ENCODE measurements around the gene LINC00305.

LINC00305 gene

DNA sequence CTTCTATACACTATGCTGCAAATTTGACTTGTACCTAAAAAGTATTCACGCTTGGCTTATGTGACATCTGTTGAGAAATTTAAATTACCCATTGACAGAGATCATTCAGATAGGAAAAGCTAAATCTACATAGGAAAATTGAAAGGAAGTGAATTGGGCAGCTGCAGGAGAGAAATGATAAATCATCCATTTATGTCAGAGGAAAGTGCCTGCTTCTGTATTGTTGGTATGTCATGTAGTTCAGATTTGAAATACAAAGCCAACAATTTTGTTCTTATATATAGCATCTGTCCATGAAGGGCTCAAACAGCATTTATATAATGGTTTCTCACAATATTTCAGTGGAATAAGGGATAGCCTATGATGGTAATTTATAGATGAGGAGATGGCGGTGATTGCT lies 17.6 kb downstream of the LINC00305 start:
- POLR2A ChIA-PET, result no interaction called here
- no peak overlapping the region for H3K4me3 ChIP-seq (ENCODE audit: low read depth, low read length)
- DNase-seq (ENCODE audit: low read depth, low spot score), result no peak
- TF ChIP-seq, protein P1, sequence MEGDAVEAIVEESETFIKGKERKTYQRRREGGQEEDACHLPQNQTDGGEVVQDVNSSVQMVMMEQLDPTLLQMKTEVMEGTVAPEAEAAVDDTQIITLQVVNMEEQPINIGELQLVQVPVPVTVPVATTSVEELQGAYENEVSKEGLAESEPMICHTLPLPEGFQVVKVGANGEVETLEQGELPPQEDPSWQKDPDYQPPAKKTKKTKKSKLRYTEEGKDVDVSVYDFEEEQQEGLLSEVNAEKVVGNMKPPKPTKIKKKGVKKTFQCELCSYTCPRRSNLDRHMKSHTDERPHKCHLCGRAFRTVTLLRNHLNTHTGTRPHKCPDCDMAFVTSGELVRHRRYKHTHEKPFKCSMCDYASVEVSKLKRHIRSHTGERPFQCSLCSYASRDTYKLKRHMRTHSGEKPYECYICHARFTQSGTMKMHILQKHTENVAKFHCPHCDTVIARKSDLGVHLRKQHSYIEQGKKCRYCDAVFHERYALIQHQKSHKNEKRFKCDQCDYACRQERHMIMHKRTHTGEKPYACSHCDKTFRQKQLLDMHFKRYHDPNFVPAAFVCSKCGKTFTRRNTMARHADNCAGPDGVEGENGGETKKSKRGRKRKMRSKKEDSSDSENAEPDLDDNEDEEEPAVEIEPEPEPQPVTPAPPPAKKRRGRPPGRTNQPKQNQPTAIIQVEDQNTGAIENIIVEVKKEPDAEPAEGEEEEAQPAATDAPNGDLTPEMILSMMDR (IDR thresholded peaks at IDR 0.05; ENCODE audit: insufficient read depth, low read length, missing control alignments), result no peak
- CTCF ChIA-PET, result no interaction called here

- no peak overlapping the region for H3K4me3 ChIP-seq (ENCODE audit: low read depth, low read length)
- TF ChIP-seq, protein P1 (IDR thresholded peaks at IDR 0.05; ENCODE audit: insufficient read depth, low read length, missing control alignments), result no peak
- ChIA-PET POLR2A (no interaction called here), CTCF (no interaction called here)
- no peak for DNase-seq (ENCODE audit: low read depth, low spot score)
Observed at GRCh38 chr18:64127172-64127571, 21.7 kb downstream of the LINC00305 start.

- TF ChIP-seq, protein P1 (IDR thresholded peaks at IDR 0.05; ENCODE audit: insufficient read depth, low read length, missing control alignments), result no peak
- CTCF ChIA-PET, result no interaction called here
- POLR2A ChIA-PET, result no interaction called here
- DNase-seq (ENCODE audit: low read depth, low spot score), result no peak
- no peak overlapping the region for H3K4me3 ChIP-seq (ENCODE audit: low read depth, low read length)
Observed at GRCh38 chr18:64119916-64120315, 29.0 kb downstream of the LINC00305 start.

GRCh38 chr18:64118406-64118805 lies 30.5 kb downstream of the LINC00305 start:
- TF ChIP-seq, protein P1 (IDR thresholded peaks at IDR 0.05; ENCODE audit: insufficient read depth, low read length, missing control alignments), result no peak
- no peak for DNase-seq (ENCODE audit: low read depth, low spot score)
- ChIA-PET POLR2A (no interaction called here), CTCF (no interaction called here)
- no peak overlapping the region for H3K4me3 ChIP-seq (ENCODE audit: low read depth, low read length)

DNA sequence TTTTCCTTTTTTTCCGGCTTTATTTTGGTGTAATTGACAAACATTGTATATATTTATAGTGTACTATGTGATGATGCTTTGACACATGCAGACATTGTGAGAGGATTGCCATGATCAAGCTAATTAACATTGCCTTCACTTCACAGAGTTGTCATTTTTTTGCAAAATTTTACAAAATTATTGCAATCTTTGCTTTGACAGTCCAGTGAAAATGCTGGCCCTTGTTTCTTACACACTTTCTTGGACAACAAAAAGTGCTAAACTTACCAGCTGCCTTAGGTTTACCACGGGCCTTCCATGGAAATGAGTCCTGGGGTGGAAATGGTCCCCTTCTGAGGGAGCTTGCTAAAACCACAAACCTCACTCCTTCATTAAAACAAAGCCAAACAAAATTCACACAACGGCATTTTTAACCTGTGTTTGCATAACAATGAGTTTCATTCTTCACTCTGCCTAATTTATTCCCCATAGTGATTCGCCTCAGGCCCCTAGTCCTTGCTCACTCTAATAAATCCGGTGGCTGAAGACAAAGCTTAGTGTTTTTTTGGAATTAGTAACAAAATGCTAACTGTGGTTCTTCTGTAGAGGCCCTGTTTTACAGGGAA lies 32.2 kb downstream of the LINC00305 start:
- DNase-seq (ENCODE audit: low read depth, low spot score), result no peak
- POLR2A ChIA-PET, result no interaction called here
- TF ChIP-seq, protein P1 (IDR thresholded peaks at IDR 0.05; ENCODE audit: insufficient read depth, low read length, missing control alignments), result no peak
- H3K4me3 ChIP-seq (ENCODE audit: low read depth, low read length), result no peak overlapping the region
- CTCF ChIA-PET, result no interaction called here

DNA sequence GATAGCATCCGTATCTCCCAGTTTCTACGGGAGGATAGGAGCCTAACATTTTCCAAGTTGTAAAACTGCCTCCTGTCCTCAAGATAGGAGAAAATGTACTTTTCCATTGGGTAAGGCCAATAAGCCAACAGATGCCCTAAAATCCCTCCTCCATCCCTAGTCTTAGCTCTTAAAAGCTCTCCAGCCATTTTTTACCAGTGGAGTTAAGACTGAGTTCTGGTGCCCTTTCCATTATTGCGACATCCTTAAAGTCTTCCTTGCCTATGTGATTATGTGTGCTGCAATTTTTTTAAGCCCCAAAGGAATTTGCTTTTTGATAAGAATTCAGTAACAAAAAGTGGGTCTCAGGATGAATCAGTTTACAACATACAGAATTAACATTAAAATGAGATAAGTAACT lies 33.0 kb downstream of the LINC00305 start:
- CTCF ChIA-PET, result no interaction called here
- POLR2A ChIA-PET, result no interaction called here
- no peak for DNase-seq (ENCODE audit: low read depth, low spot score)
- TF ChIP-seq, protein P1 (IDR thresholded peaks at IDR 0.05; ENCODE audit: insufficient read depth, low read length, missing control alignments), result no peak
- no peak overlapping the region for H3K4me3 ChIP-seq (ENCODE audit: low read depth, low read length)

Data from AG04449 (cell line).